Measurements from ENCODE around the gene GFOD1.

- no peak for TF ChIP-seq POLR2A (IDR thresholded peaks at IDR 0.05)
- TF ChIP-seq, protein P1, sequence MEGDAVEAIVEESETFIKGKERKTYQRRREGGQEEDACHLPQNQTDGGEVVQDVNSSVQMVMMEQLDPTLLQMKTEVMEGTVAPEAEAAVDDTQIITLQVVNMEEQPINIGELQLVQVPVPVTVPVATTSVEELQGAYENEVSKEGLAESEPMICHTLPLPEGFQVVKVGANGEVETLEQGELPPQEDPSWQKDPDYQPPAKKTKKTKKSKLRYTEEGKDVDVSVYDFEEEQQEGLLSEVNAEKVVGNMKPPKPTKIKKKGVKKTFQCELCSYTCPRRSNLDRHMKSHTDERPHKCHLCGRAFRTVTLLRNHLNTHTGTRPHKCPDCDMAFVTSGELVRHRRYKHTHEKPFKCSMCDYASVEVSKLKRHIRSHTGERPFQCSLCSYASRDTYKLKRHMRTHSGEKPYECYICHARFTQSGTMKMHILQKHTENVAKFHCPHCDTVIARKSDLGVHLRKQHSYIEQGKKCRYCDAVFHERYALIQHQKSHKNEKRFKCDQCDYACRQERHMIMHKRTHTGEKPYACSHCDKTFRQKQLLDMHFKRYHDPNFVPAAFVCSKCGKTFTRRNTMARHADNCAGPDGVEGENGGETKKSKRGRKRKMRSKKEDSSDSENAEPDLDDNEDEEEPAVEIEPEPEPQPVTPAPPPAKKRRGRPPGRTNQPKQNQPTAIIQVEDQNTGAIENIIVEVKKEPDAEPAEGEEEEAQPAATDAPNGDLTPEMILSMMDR (IDR thresholded peaks at IDR 0.05) = no peak
- peak; percentile 23 for TF ChIP-seq POLR2AphosphoS5 (IDR thresholded peaks at IDR 0.05)
Measured at GRCh38 chr6:13425270-13425873, 62.0 kb downstream of the GFOD1 start.

Measured in gastroesophageal sphincter (tissue), 3 donors.